AG09309 (cell line): ENCODE measurements around the gene DOCK11.
"Not testable (repeated sequence)": the region's sequence is repeated elsewhere in the genome, so short reads cannot be mapped to it uniquely, and the experiment has no call there.

Experiments used
- DNase-seq: peaks from one replicate; pipeline ENCODE4 v3.0.0-alpha.2; 2010; ENCODE audit warnings: low read depth
- H3K4me3 ChIP-seq: 2 replicates; pipeline ENCODE4 v1.5.1; 2011; ENCODE audit warnings: mild to moderate bottlenecking, low read depth, low read length, moderate library complexity; ENCODE audit not compliant: control insufficient read depth
- TF ChIP-seq, protein P1 (sequence below): IDR thresholded peaks from 2 replicates; pipeline ENCODE4 v1.5.1; 2011; ENCODE audit warnings: mild to moderate bottlenecking, low read depth, low read length, inconsistent platforms; ENCODE audit not compliant: insufficient read depth, control insufficient read depth; ENCODE audit errors: missing control alignments

Gene DOCK11

DNA sequence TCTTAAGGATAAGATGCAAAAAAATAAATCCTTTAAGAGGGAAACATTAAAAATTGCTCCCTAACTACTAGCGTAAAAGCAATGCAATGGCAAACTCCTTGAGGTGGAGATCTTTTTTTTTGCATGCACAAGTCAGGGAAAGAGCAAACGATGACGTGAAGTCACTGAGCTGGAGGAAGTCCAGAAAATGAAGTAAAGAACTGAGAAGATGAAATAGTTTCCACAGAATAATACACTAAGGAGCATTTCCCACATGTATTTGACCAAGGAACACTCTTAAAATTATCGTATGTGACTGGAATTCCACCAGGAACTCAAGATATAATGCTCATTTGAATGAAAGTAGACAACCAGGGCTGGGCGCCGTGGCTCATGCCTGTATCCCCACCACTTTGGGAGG is 21.0 kb upstream of the DOCK11 start:
- DNase-seq = no peak
- no peak overlapping the region for H3K4me3 ChIP-seq
- TF ChIP-seq, protein P1, sequence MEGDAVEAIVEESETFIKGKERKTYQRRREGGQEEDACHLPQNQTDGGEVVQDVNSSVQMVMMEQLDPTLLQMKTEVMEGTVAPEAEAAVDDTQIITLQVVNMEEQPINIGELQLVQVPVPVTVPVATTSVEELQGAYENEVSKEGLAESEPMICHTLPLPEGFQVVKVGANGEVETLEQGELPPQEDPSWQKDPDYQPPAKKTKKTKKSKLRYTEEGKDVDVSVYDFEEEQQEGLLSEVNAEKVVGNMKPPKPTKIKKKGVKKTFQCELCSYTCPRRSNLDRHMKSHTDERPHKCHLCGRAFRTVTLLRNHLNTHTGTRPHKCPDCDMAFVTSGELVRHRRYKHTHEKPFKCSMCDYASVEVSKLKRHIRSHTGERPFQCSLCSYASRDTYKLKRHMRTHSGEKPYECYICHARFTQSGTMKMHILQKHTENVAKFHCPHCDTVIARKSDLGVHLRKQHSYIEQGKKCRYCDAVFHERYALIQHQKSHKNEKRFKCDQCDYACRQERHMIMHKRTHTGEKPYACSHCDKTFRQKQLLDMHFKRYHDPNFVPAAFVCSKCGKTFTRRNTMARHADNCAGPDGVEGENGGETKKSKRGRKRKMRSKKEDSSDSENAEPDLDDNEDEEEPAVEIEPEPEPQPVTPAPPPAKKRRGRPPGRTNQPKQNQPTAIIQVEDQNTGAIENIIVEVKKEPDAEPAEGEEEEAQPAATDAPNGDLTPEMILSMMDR = no peak

DNA sequence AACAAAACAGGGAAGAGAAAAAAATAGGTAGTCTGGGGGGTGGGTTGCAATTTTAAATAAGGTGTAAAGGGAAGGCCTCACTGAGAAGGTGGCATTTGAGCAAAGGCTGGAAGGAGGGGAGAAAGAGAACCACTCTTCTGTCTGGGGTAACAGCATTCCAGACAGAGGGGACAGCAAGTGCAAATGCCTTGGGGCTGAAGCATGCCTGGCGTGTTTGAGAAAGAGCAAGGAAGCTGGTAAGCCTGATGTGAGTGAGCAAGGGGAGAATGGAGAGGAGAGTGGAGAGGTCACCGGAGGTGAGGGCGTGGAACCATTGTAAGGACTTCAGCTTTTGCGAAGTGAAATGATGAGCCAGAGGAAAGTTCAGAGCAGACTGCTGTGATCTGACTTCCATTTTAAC is 19.7 kb upstream of the DOCK11 start:
- TF ChIP-seq, protein P1 = no peak
- no peak for DNase-seq
- H3K4me3 ChIP-seq = no peak overlapping the region

DNA sequence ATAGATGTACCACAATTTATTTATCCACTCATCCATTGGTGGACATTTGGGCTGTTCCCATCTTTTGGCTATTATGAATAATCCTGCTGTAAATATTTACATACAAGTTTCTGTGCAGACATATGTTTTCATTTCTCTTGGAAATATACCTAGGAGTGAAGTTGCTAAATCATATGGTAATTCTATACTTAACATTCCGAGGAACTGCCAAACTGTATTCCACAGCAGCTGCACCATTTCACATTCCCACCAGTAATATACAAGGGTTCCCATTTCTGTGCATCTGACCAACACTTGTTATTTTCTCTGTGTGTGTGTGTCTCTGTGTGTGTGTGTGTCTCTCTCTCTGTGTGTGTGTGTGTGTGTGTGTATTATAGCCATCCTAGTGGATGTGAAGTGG is 15.4 kb upstream of the DOCK11 start:
- H3K4me3 ChIP-seq = no peak overlapping the region
- TF ChIP-seq, protein P1 = no peak
- DNase-seq = no peak

DNA sequence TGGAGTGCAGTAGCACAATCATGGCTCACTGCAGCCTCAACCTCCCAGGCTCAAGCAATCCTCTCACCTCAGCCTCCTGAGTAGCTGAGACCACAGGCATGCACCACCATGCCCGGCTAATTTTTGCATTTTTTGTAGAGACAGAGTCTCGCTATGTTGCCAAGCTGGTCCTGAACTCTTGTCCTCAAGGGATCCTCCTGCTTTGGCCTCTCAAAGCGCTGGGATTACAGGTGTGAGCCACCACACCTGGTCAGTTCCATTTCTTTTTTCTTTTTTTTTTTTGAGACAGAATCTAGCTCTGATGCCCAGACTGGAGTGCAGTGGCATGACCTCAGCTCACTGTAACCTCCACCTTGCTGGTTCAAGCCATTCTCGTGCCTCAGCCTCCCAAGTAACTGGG is 13.2 kb upstream of the DOCK11 start:
- DNase-seq, H3K4me3 ChIP-seq: not testable (repeated sequence)

DNA sequence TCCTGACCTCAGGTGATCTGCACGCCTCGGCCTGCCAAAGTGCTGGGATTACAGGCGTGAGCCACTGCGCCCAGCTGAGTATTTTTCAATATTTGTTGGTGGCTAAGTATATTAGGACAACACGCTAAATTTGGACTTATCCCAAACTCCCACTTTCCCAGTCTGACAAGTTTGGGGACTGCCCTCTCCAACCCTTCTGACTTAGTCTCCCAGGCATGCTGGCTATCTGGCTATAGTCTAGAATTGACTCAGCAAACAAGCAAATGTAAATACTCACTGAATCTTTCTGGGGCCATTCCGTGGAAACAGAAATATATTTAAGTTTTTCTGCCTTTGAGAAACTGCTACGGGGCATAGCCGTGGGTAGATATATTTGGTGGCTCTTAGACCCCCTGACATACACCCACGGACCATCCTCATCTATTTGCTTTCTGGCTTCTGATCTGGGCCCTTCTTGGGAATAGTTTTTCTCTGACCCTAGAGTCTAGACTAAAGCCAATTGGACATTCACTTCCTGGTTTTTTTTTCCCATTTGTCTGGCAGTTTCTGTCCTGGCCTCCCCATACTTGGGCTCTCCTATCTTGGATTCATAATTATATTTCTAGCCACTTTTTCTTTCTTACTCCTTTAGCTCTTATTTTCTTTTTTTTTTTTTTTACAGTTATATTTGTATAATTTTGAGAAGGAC is 11.3 kb upstream of the DOCK11 start:
- no peak for DNase-seq
- H3K4me3 ChIP-seq = no peak overlapping the region
- TF ChIP-seq, protein P1 = no peak

DNA sequence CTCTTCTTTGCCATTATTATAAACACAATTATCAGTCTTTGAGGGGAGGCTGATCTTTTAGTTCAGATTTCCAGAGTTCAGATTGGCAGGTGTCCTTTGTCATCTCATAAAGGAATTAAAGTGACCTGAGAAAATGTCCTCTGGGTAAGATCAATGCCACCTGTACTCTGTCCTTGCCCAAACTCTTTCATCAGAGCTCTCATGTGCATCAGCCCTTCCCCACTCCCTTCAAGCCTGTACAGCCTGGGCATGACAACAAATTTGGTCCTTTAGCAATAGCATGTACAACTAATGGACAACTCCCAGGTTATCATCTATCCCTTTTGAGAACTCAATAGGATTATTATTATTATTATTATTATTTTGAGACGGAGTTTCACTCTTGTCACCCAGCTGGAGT is 8.9 kb upstream of the DOCK11 start:
- not testable (repeated sequence) for H3K4me3 ChIP-seq

DNA sequence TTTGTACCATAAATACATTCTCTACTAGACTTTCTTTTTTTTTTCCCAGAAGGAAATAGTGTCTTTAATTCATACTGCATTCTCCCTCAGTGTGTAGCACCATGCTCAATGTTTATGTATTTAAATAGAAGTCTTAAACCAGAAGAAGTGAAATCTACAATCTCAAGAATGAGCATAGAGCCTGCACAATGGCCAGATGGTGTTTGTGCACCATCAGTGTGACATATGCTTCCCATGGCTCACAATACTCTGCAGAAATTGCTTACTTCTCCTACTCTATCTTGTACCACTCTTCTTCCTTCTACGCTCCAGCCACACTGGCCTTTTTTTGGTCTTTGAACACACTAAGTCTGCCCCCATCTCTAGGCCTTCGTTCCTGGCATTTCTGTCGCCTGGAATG is 2.6 kb upstream of the DOCK11 start:
- TF ChIP-seq, protein P1 = no peak
- no peak for DNase-seq
- H3K4me3 ChIP-seq = no peak overlapping the region

More for the DNA sequence above, 8.9 kb upstream of the DOCK11 start:
- DNase-seq = not testable (repeated sequence)

DNA sequence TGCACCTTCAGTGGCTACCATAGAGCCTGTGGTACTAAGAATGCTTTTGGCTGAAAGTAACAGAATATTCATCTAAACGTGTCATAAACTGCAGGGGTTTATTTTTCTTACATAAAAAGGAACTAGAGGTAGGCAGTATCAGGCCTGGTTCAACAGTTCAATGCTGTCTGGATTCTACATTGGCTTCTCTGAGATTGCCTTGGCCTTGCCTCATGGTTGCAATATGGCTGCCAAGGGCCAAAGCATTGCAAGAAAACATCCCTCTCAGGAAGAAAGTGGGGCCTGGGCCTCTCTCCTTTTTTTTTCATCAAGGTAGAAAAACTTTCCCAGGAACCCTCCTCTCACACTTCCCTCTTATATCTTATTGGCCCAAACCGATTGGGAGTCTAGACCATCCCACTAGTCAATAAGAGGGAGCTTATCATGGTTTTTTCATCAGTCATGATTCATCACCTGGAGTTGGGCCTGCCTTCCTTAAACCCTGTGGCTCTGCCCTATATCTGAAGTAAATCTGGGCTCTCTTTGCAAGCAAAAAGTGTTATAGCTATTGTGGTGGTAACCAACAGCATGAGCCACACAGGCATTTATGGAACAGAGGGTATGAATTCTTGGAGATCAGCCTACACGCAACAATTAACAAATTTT is 1.8 kb upstream of the DOCK11 start:
- no peak overlapping the region for H3K4me3 ChIP-seq
- TF ChIP-seq, protein P1 = no peak

More for the DNA sequence above, 1.8 kb upstream of the DOCK11 start:
- no peak for DNase-seq
